Transverse colon (tissue), 4 donors: ENCODE data around the gene HDAC8. TPM values are rescaled to one million over a fixed set of nuclear protein-coding genes. Genes with fewer than 3 reads are reported as not detected.

Source experiments
- DNase-seq: peaks from one replicate; pipeline ENCODE4 v3.0.0-alpha.2; 2019
- H3K27ac ChIP-seq, 4 donors: fragments of 200-600 bp; sonication (generic); 2 replicates each; pipeline ENCODE4 v1.5.1; 2016 to 2018; ENCODE audit warnings: inconsistent platforms in 4 of 4
- H3K27me3 ChIP-seq: fragments of 200-600 bp; sonication (generic); 2 replicates; pipeline ENCODE4 v1.5.1; 2017; ENCODE audit warnings: inconsistent platforms
- H3K36me3 ChIP-seq, 4 donors: fragments of 200-600 bp; sonication (generic); 2 replicates each; pipeline ENCODE4 v1.5.1; 2017 to 2019; ENCODE audit warnings: inconsistent platforms in 4 of 4
- H3K4me1 ChIP-seq, 4 donors: fragments of 200-600 bp; sonication (generic); 2 replicates each; pipeline ENCODE4 v1.5.1; 2017 to 2020; ENCODE audit warnings: inconsistent platforms in 4 of 4
- H3K4me3 ChIP-seq, 4 donors: fragments of 200-600 bp; sonication (generic); 1 replicate in 1 of 4; 2 replicates in 3 of 4; pipeline versions ENCODE4 v1.5.1 to v1.6.1; 2017 to 2019; ENCODE audit warnings: inconsistent platforms in 4 of 4
- H3K9me3 ChIP-seq, 2 donors: fragments of 200-600 bp; sonication (generic); 2 replicates each; pipeline ENCODE4 v1.5.1; 2017 to 2019; ENCODE audit warnings: inconsistent platforms in 2 of 2
- CTCF ChIP-seq, 5 experiments: fragments of 200-600 bp in 3 of 5; fragments of 450-650 bp in 2 of 5; sonication (generic) in 3 of 5; IDR thresholded peaks; 1 replicate in 2 of 5; 2 replicates in 3 of 5; pipeline ENCODE4 v1.5.1; 2016 to 2017; ENCODE audit warnings: antibody characterized with exemption in 5 of 5, inconsistent platforms in 3 of 5, mild to moderate bottlenecking in 2 of 5, moderate library complexity in 1 of 5
- EP300 ChIP-seq: sonication (generic); formaldehyde crosslinking; IDR thresholded peaks from one replicate; pipeline ENCODE4 v1.6.1; 2017; ENCODE audit warnings: antibody characterized with exemption, low read depth
- POLR2A ChIP-seq: fragments of 450-650 bp; IDR thresholded peaks from one replicate; pipeline ENCODE4 v1.6.1; 2016; ENCODE audit warnings: antibody characterized with exemption, mild to moderate bottlenecking, moderate library complexity
- POLR2AphosphoS5 ChIP-seq, 3 donors: sonication (generic); formaldehyde crosslinking; IDR thresholded peaks; one replicate each; pipeline ENCODE4 v1.6.1; 2016; ENCODE audit warnings: antibody characterized with exemption in 3 of 3
- WGBS, 2 donors: methylation state at CpG; one replicate each; pipeline ENCODE4 v1.1.5; 2018; ENCODE audit warnings: low coverage in 1 of 2; 5-methylcytosine and 5-hydroxymethylcytosine counted together
- in situ Hi-C, 4 donors: fragments of 200-750 bp; cut with MboI; loops; one replicate each; pipeline versions ENCODE4 v1.15.0 to v1.15.1; 2017; ENCODE audit warnings: low sequenced_read_pairs in 3 of 4, low pct_ligation_motif_present in 1 of 4, low pct_unique_long_range_greater_than_20kb in 1 of 4
- intact Hi-C: fragments of 100-400 bp; cut with DNase I; formaldehyde crosslinking; loops from one replicate; pipeline ENCODE4 v1.15.1; 2023; ENCODE audit warnings: low total_unique reads
- total RNA-seq, 4 donors: library from RNA; depleted of rRNA; stranded (reverse); fragments of >200 nt; gene quantifications; one replicate each; pipeline ENCODE4 v1.1.0, GENCODE V29; 2016

The HDAC8 gene
- total RNA-seq, 4 donors from 2014 or later: 10.5 to 37.5 (median 18.4) TPM

- Histone ChIP-seq H3K4me3 (no peak overlapping the region), H3K4me1 (no peaks in the 10 kb centered on the region), H3K36me3 (no peaks in the 10 kb centered on the region), H3K9me3 (no peaks in the 10 kb centered on the region), H3K27me3 (no peaks in the 10 kb centered on the region), H3K27ac (peak overlapping the region in 2 of 4 donors; percentile 33 to 37)
- in situ Hi-C loops (loop anchor here in 2 of 4 donors (25.0 kb wide), 1 partner anchor 234 kb away; the partner anchor contains the start of gene CITED1 (in 2 of the 2)), intact Hi-C loops (no loop called here)
- DNase-seq: peak; percentile 20
- TF ChIP-seq CTCF (IDR thresholded peaks at IDR 0.05) (peak in 3 of 5 experiments; percentile 14 to 41 (median 27)), POLR2A (no peak)
These were observed 26.7 kb downstream of the HDAC8 start for GRCh38 chrX:72545990-72546389.

GRCh38 chrX:72540318-72540717 lies 32.3 kb downstream of the HDAC8 start:
- TF ChIP-seq POLR2A (no peak), POLR2AphosphoS5 (IDR thresholded peaks at IDR 0.05) (no peak), CTCF (IDR thresholded peaks at IDR 0.05) (no peak), EP300 (no peak)
- Histone ChIP-seq H3K4me3 (no peak overlapping the region), H3K27ac (no peak overlapping the region), H3K9me3 (no peaks in the 10 kb centered on the region), H3K4me1 (peaks cover 0 to 4% (median 0%) of the 10 kb centered on the region in 4 donors), H3K27me3 (no peaks in the 10 kb centered on the region), H3K36me3 (no peaks in the 10 kb centered on the region)
- intact Hi-C loops: no loop called here
- WGBS, 2 donors: 25 to 37% methylated on average over 3 to 5 of the region's 5 CpGs
- in situ Hi-C loops: loop anchor here in 2 of 4 donors (25.0 kb wide), 1 partner anchor 228 kb away; the partner anchor contains the start of gene CITED1 (in 2 of the 2)
- DNase-seq: no peak

GRCh38 chrX:72539822-72540221 lies 32.8 kb downstream of the HDAC8 start:
- Histone ChIP-seq H3K9me3 (no peaks in the 10 kb centered on the region), H3K4me3 (no peak overlapping the region), H3K27ac (no peak overlapping the region), H3K27me3 (no peaks in the 10 kb centered on the region), H3K4me1 (peaks cover 0 to 4% (median 0%) of the 10 kb centered on the region in 4 donors), H3K36me3 (no peaks in the 10 kb centered on the region)
- 73% methylated on average over 2 of the region's 2 CpGs; no CpG with 5 or more reads in 1 of the 2 donors for WGBS, 2 donors
- no peak for DNase-seq
- intact Hi-C loops: no loop called here
- in situ Hi-C loops: loop anchor here in 2 of 4 donors (25.0 kb wide), 1 partner anchor 228 kb away; the partner anchor contains the start of gene CITED1 (in 2 of the 2)
- TF ChIP-seq CTCF (IDR thresholded peaks at IDR 0.05) (no peak), POLR2A (no peak), EP300 (no peak), POLR2AphosphoS5 (IDR thresholded peaks at IDR 0.05) (no peak)

- WGBS, 2 donors: 55 to 100% methylated on average over 1 of the region's 1 CpG
- DNase-seq: no peak
- Histone ChIP-seq H3K4me1 (peaks cover 0 to 4% (median 0%) of the 10 kb centered on the region in 4 donors), H3K4me3 (no peak overlapping the region), H3K36me3 (no peaks in the 10 kb centered on the region), H3K9me3 (no peaks in the 10 kb centered on the region), H3K27ac (no peak overlapping the region), H3K27me3 (no peaks in the 10 kb centered on the region)
- in situ Hi-C loops: loop anchor here in 2 of 4 donors (25.0 kb wide), 1 partner anchor 224 kb away; the partner anchor contains the start of gene CITED1 (in 2 of the 2)
- TF ChIP-seq POLR2AphosphoS5 (IDR thresholded peaks at IDR 0.05) (no peak), CTCF (IDR thresholded peaks at IDR 0.05) (no peak), EP300 (no peak), POLR2A (no peak)
- intact Hi-C loops: no loop called here
These were observed 36.1 kb downstream of the HDAC8 start for GRCh38 chrX:72536542-72536941.
